GM12878 (cell line): ENCODE measurements around the gene ATP7A. TPM values are rescaled to one million over a fixed set of nuclear protein-coding genes. Genes with fewer than 3 reads are reported as not detected.

ENCODE experiments used
- ATAC-seq: fragments of 200-7000 bp; cut with Tn5 transposase; 3 replicates; pipeline ENCODE4 v1.9.1; 2020; ENCODE audit warnings: mild to moderate bottlenecking, moderate library complexity
- BruUV-seq: library from RNA; stranded (reverse); fragments of 400-500 nt; replicated peaks from 2 replicates; lab custom pipeline; 2021; lab: Mats Ljungman, UMichigan
- CTCF ChIA-PET: fragments of 300-600 bp; sonication (Branson Sonifier 250); formaldehyde crosslinking; extraction: SDS; loops from one replicate; lab custom pipeline; 2021; ENCODE audit warnings: inconsistent platforms; lab: Yijun Ruan, JAX
- POLR2A ChIA-PET: fragments of 350-600 bp; formaldehyde crosslinking; extraction: SDS; loops from one replicate; lab custom pipeline; 2021; ENCODE audit warnings: inconsistent platforms; lab: Charles Lee
- RAD21 ChIA-PET: fragments of 300-600 bp; sonication (Branson Sonifier 250); formaldehyde crosslinking; loops from one replicate; lab custom pipeline; 2023; ENCODE audit warnings: antibody characterized with exemption; ENCODE audit not compliant: unreplicated experiment; lab: Charles Lee
- SMC1A ChIA-PET: fragments of 300-600 bp; sonication (Branson Sonifier 250); formaldehyde crosslinking; loops from one replicate; lab custom pipeline; 2023; ENCODE audit not compliant: unreplicated experiment, uncharacterized antibody; lab: Charles Lee
- DNase-seq: peaks from one replicate; pipeline ENCODE4 v3.0.0-alpha.2; 2011; ENCODE audit warnings: low read depth, low spot score
- FAIRE-seq: peaks from 3 replicates; lab custom pipeline; 2011; peaks lifted over from hg19 to GRCh38; lab: Jason Lieb, UNC
- H2AFZ ChIP-seq: 2 replicates; pipeline ENCODE4 v1.6.0; 2011; ENCODE audit warnings: low read depth, low read length, control low read depth; ENCODE audit not compliant: control insufficient read depth
- H3K27ac ChIP-seq: 2 replicates; pipeline ENCODE4 v1.5.1; 2011; ENCODE audit warnings: control low read depth; ENCODE audit not compliant: control insufficient read depth, insufficient read depth
- H3K27me3 ChIP-seq, 2 experiments: replicated peaks in 1 of 2; 2 replicates each; pipeline versions ENCODE4 v1.6.0 to v1.6.1; 2011; ENCODE audit warnings: low read length in 1 of 2; ENCODE audit not compliant: control insufficient read depth in 2 of 2, insufficient read depth in 2 of 2
- H3K36me3 ChIP-seq, 2 experiments: 2 replicates each; pipeline ENCODE4 v1.5.1; 2011; ENCODE audit warnings: low read length in 1 of 2; ENCODE audit not compliant: control insufficient read depth in 2 of 2, insufficient read depth in 2 of 2
- H3K4me1 ChIP-seq: 2 replicates; pipeline ENCODE4 v1.6.1; 2011; ENCODE audit warnings: mild to moderate bottlenecking, low read length, moderate library complexity, mixed read lengths; ENCODE audit not compliant: control insufficient read depth, insufficient read depth
- H3K4me2 ChIP-seq: 2 replicates; pipeline ENCODE4 v1.6.0; 2011; ENCODE audit warnings: control low read depth; ENCODE audit not compliant: control insufficient read depth, insufficient read depth
- H3K4me3 ChIP-seq: fragments of 200-600 bp; sonication (generic); 2 replicates; pipeline ENCODE4 v1.5.1; 2016
- H3K79me2 ChIP-seq: 2 replicates; pipeline ENCODE4 v1.6.0; 2011; ENCODE audit warnings: low read length; ENCODE audit not compliant: control insufficient read depth, insufficient read depth
- H3K9ac ChIP-seq: 2 replicates; pipeline ENCODE4 v1.8.0; 2011; ENCODE audit warnings: low read length, control low read depth, mixed read lengths; ENCODE audit not compliant: control insufficient read depth, insufficient read depth
- H3K9me3 ChIP-seq: replicated peaks from 3 replicates; pipeline ENCODE4 v1.5.1; 2011; ENCODE audit warnings: mild to moderate bottlenecking, low read length; ENCODE audit not compliant: control insufficient read depth, insufficient read depth
- H4K20me1 ChIP-seq: 2 replicates; pipeline ENCODE4 v1.6.0; 2011; ENCODE audit not compliant: control insufficient read depth, insufficient read depth
- E2F4 ChIP-seq: IDR thresholded peaks from 2 replicates; pipeline ENCODE4 v1.6.1; 2012; ENCODE audit warnings: low read depth, low read length, improper control_type of control experiment
- JUNB ChIP-seq: IDR thresholded peaks from 2 replicates; pipeline ENCODE4 v1.6.1; 2016; ENCODE audit warnings: antibody characterized with exemption, mild to moderate bottlenecking
- MAX ChIP-seq: IDR thresholded peaks from 2 replicates; pipeline ENCODE4 v1.6.1; 2012; ENCODE audit warnings: low read depth, low read length, improper control_type of control experiment
- MTA2 ChIP-seq: fragments of 450-650 bp; IDR thresholded peaks from 2 replicates; pipeline ENCODE4 v1.6.1; 2016; ENCODE audit warnings: low read depth, mild to moderate bottlenecking, moderate library complexity
- MXI1 ChIP-seq: fragments of 150-350 bp; IDR thresholded peaks from 2 replicates; pipeline ENCODE4 v1.6.1; 2011; ENCODE audit warnings: low read depth, mild to moderate bottlenecking, inconsistent platforms, low read length, improper control_type of control experiment
- POU2F2 ChIP-seq: IDR thresholded peaks from 3 replicates; pipeline ENCODE4 v1.6.1; 2011; ENCODE audit warnings: low read depth, mild to moderate bottlenecking, low read length, borderline replicate concordance
- RBBP5 ChIP-seq: fragments of 200-600 bp; sonication (generic); conservative IDR thresholded peaks from 2 replicates; pipeline ENCODE4 v1.6.1; 2016
- RFX5 ChIP-seq: IDR thresholded peaks from 2 replicates; pipeline ENCODE4 v1.6.1; 2011; ENCODE audit warnings: low read depth, low read length, improper control_type of control experiment
- SP1 ChIP-seq: IDR thresholded peaks from one replicate; pipeline ENCODE4 v1.6.1; 2011; ENCODE audit warnings: low read depth, low read length
- SRF ChIP-seq, 2 experiments: IDR thresholded peaks; 2 replicates each; pipeline ENCODE4 v1.6.1; 2011; ENCODE audit warnings: low read depth in 2 of 2, low read length in 2 of 2, mild to moderate bottlenecking in 1 of 2, moderate library complexity in 1 of 2
- STAT3 ChIP-seq: IDR thresholded peaks from 2 replicates; pipeline ENCODE4 v1.6.1; 2011; ENCODE audit warnings: low read depth, low read length, improper control_type of control experiment
- SUPT20H ChIP-seq: IDR thresholded peaks from 2 replicates; pipeline ENCODE4 v1.6.1; 2011; ENCODE audit warnings: low read depth, mild to moderate bottlenecking, low read length, moderate library complexity, borderline replicate concordance; ENCODE audit not compliant: control insufficient read depth
- TAF1 ChIP-seq: IDR thresholded peaks from 2 replicates; pipeline ENCODE4 v1.6.1; 2011; ENCODE audit warnings: mild to moderate bottlenecking, low read depth, low read length, borderline replicate concordance
- WRNIP1 ChIP-seq: IDR thresholded peaks from 2 replicates; pipeline ENCODE4 v1.6.1; 2011; ENCODE audit warnings: low read depth, low read length, improper control_type of control experiment, borderline replicate concordance
- ZBTB33 ChIP-seq: fragments of 450-650 bp; IDR thresholded peaks from 2 replicates; pipeline ENCODE4 v1.6.1; 2017; ENCODE audit warnings: mild to moderate bottlenecking
- ZNF592 ChIP-seq: fragments of 450-650 bp; IDR thresholded peaks from 2 replicates; pipeline ENCODE4 v1.6.1; 2017; ENCODE audit warnings: mild to moderate bottlenecking, moderate library complexity
- WGBS: methylation state at CpG from one replicate; pipeline ENCODE4 v1.1.6; 2016; ENCODE audit warnings: low lambda C conversion rate; ENCODE audit not compliant: insufficient replicate concordance, insufficient coverage; ENCODE audit errors: missing lambda C conversion rate; 5-methylcytosine and 5-hydroxymethylcytosine counted together
- in situ Hi-C: fragments of 300-500 bp; cut with MboI; formaldehyde crosslinking; loops from 9 replicates; pipeline ENCODE4 v1.14.3; 2018; ENCODE audit warnings: mixed read lengths
- intact Hi-C: fragments of 100-400 bp; cut with micrococcal nuclease; formaldehyde crosslinking; loops from one replicate; pipeline ENCODE4 v1.14.2; 2022; ENCODE audit not compliant: unreplicated experiment
- polyA plus RNA-seq, 11 experiments: library from polyadenylated mRNA; depleted of rRNA in 4 of 11; unstranded in 6 of 11; stranded (reverse) in 5 of 11; fragments of >200 nt; fragmentation: Nextera tagmentation in 4 of 11; fragmentation: Illumina TruSeq in 1 of 11; extraction: Ambion mirVana in 4 of 11; extraction: Trizol in 1 of 11; gene quantifications; 1 replicate in 1 of 11; 2 replicates in 10 of 11; pipeline versions ENCODE4 v1.2.1 to v1.2.3, GENCODE V29; 2011 to 2016; ENCODE audit warnings: inconsistent platforms in 2 of 11, missing spikeins in 2 of 11, low read depth in 1 of 11
- total RNA-seq, 4 experiments: library from RNA; depleted of rRNA in 3 of 4; stranded (reverse); fragments of >200 nt in 3 of 4; fragmentation: Illumina TruSeq in 1 of 4; extraction: Trizol in 1 of 4; gene quantifications; 2 replicates each; pipeline versions ENCODE4 v1.2.1 to v1.2.3, GENCODE V29; 2013 to 2021

The ATP7A gene
- total and polyA plus RNA-seq, 10 of the 15 experiments (the other 5 are each of a cell fraction or from before 2014, with no cell fraction given): 2.5 to 12.0 (median 7.6) TPM

- TF ChIP-seq STAT3 (no peak), MXI1 (no peak), MAX (no peak), TAF1 (no peak), WRNIP1 (no peak), E2F4 (no peak), POU2F2 (no peak), SP1 (no peak)
Measured at GRCh38 chrX:77960567-77960966, 50.1 kb downstream of the ATP7A start (continued).

GRCh38 chrX:77961063-77961462, 50.6 kb downstream of the ATP7A start:
- DNase-seq (no peak), ATAC-seq (no peak)
- Histone ChIP-seq H3K9ac (no peak overlapping the region), H4K20me1 (no peaks in the 10 kb centered on the region)
- CTCF ChIA-PET: no interaction called here
- RAD21 ChIA-PET: no interaction called here
- POLR2A ChIA-PET: no interaction called here
- intact Hi-C loops: no loop called here
- TF ChIP-seq JUNB (no peak), RFX5 (no peak), ZBTB33 (no peak), ZNF592 (no peak), MTA2 (no peak), SUPT20H (no peak), SRF (IDR thresholded peaks at IDR 0.05; ENCODE audit: low read depth in 2 of 2, low read length in 2 of 2) (no peak), RBBP5 (no peak)
- TF ChIP-seq, all 136 proteins: peak for 0
- WGBS: 55% methylated on average over 2 of the region's 2 CpGs
- Histone ChIP-seq H3K9me3 (peaks cover 1% of the 10 kb centered on the region; the same call in 1 of the 3 replicates), H3K79me2 (no peaks in the 10 kb centered on the region), H3K4me3 (no peak overlapping the region), H2AFZ (no peak overlapping the region), H3K4me2 (no peak overlapping the region), H3K27me3 (no peaks in the 10 kb centered on the region), H3K4me1 (no peaks in the 10 kb centered on the region), H3K27ac (no peak overlapping the region), H3K36me3 (no peaks in the 10 kb centered on the region)
- no TSS peak for BruUV-seq
- no peak for FAIRE-seq
- in situ Hi-C loops: no loop called here
- SMC1A ChIA-PET: no interaction called here
